Measurements from ENCODE around the gene CYP24A1.

CYP24A1 gene

DNA sequence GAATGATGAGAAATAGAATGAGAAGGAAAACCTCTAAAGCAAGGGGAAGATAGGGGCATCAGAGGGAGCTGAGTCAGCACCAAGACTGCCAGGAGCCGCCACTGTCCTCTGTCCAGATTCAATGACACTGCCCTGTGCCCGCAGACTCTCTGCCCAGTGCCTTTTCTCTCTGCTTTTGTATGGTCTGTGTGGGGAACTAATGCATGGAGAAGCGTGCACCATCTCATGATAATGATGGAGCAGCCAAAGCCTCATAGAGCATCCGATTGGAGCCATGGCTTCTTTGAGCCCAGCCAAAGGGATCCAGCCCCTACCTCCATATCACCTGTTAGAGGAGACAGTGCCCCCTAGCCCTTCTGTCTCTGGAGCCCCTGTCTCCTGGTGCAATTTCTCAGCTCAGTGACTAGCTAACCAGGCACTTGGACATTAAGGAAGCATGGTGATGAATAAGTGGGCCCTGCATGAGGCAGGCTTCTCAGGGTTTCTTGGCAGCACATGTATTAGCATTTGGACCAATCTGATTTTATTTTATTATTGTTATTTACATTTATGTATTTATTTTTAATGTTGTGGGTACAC, 27.6 kb upstream of the CYP24A1 start:
- no peak for DNase-seq (ENCODE audit: low read depth)

GRCh38 chr20:54200487-54201267, 26.9 kb upstream of the CYP24A1 start:
- DNase-seq (ENCODE audit: low read depth), result no peak

- DNase-seq (ENCODE audit: low read depth), result peak; percentile 50
Observed at GRCh38 chr20:54199721-54200176, 26.0 kb upstream of the CYP24A1 start.

DNA sequence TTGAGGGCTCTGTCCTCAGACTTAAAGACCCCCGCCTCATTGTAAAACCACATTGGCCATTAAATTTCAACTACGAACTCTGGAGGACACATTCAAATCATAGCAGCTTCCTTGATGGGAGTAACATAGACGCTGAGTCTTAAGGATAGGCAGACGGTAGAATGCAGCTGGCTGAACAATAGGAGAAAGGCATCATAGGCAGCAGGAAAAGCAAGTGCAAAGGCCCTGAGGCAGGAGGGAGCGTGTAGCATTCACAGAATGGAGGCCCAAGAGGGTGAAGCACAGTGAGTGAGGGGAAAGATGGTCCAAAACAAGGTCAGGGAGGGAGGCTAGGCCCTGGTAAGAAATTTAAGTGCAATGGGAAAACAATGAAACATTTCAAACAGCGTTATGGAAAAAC, 25.5 kb upstream of the CYP24A1 start:
- DNase-seq (ENCODE audit: low read depth), result no peak

DNA sequence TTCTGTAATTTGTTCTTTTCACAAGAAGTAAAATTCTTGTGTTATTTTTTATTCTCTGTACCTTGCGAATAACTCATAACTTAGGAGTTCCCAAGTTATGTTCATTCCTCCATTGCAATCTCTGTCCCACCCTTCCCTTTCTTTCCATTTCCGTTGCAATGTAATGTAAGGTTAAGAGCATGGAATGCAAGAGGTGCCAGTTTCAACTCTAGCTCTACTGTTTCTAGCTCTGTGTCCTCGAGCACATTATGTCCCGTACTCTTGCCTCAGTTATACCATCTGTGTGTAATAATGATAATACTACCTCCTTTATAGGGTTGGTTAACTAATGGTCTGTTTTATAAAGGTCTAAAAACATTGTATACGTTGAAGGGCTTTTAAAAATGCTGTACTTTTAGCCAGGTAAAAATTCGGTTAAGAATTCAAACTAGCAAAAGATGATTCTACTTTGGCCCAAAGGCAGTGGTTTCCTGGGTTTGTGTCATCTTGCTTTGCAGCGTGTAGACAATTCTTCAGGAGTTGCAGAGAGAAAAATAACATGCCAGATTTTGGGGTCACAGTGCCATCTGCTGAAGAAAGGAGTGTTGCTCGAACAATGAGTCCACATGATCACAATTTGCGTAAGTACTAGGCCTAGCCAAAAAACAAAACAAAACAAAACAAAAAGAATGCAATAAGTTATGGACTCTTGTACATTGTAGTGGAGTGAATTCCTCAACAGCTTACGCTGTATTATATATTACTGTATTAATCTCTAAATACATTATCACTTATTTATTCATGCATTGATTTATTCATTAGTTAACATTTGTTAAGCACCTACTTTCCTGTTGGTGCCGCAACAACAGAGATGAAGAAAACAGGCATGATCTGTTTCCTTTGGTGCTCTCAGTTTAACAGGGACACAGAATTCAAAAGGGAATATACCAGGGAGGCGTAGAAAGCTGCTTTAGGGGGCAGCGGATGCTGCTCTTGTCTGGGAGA, 24.1 kb upstream of the CYP24A1 start:
- DNase-seq (ENCODE audit: low read depth), result no peak

DNA sequence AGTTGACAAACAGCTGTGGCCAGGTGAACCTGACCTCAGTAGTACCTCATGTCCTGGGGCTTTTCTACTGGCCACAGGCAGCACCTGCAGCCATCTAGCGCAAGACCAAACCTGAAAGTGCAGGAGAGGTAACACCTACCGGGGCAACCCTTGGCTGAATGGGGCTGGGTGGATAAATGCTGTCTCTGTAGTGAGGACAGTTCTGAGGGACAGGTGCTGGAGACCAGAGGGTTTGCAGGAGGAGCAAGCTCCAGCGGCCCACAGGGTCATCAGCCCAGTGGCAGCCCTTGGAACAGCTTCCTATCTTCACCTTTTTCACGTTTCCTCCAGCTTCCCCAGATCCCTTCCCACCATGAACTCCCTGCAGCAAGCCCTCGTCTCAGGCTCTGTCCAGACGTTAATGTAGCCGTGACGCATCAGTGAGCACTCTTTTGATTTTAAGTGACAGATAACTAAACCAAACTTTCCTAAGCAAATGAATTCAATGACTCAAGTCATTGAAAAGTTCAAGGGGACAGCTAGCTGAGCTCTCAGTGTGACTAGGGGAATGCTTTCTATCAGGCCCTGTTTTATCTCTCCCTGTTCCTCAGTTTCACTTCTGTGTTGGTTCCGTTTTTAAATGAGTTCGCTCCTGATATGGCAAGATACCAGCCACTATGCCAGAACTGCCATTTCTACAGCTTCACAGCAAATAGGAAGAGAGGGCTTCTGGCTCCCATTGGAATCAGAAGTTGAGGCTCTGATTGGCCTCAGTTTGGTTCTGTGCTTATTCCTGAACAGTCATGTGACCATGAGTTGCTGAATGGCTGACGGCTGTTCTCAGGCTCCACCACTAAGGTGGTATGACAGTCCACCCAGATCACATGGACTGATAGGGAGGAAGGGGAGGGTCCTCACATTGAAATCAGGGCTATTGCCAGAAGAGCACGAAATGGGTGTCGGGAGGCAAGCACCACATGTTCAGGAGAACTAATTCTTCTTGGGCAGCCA, 22.0 kb upstream of the CYP24A1 start:
- no peak for DNase-seq (ENCODE audit: low read depth)

- DNase-seq (ENCODE audit: low read depth), result no peak
Observed at GRCh38 chr20:54194724-54195438, 21.1 kb upstream of the CYP24A1 start.

DNA sequence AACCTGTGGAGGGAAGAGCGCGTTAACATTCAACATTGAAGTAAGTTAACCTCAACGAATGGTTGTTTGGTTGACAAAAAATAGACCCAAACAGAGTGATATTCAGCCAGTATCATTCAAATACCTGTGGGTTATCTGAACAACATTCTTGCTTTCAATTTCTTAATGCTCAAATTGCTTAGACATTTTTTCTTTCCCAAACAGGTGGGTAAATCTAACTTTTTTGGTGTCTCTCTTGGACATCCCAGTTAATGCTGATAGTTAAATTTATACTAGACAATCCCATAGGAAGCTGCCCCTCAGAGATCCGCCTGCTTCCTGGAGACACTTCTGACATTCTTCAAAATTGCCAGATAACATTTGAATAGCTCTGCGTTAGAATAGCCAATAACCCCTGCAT, 20.0 kb upstream of the CYP24A1 start:
- no peak for DNase-seq (ENCODE audit: low read depth)

- no peak for DNase-seq (ENCODE audit: low read depth)
Observed at GRCh38 chr20:54190217-54190616, 16.4 kb upstream of the CYP24A1 start.

DNA sequence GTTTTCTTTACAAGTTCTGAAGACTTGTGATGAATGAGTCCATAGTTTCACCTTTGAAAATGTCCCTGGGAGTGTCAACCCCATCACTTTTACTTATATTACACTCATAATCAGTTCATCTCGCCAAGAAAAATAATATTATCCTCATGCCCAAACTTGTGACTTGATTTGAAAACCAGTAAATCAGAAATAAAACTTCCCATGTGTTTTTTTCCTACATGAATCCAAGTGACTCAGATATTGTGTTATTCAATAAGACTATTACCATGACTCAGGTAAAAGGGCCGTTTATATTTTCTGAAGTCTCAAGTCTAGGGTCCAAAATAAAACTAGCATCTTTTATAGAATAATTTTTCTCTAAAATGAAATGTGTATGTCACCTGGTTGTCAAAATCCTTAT, 15.8 kb upstream of the CYP24A1 start:
- no peak for DNase-seq (ENCODE audit: low read depth)

DNA sequence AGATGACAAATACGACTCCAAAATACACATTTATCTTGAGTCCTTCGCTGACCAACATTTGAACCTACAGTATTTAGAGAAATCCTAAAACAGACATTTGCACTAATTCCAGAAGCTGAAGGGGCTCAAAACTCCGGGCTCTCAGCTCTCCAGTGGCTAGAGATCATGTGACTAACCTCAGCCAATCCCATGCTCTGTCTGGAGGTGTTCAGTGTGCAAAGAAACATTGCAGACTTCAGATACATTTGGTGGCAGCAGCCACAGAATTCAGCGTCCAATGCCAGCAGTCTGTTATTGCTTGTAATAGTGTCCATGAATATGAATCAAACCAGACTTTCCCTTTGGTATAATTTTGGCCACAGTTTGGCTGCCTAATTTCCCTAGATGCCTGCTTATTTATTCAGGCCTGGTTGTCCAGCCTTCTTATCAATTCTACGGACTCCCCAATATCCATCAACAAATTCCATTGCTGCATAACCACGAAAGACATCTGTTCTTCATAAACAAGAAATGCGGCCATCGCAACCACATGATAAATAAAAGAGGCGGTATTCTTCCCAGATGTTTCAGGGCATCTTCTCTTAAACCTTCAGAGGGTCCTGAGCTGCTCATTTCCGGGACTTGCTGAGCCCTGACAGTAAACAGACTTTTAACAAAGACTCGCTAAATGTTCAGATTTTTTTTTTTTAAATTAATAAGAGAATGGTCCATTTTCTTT, 14.5 kb upstream of the CYP24A1 start:
- no peak for DNase-seq (ENCODE audit: low read depth)

DNA sequence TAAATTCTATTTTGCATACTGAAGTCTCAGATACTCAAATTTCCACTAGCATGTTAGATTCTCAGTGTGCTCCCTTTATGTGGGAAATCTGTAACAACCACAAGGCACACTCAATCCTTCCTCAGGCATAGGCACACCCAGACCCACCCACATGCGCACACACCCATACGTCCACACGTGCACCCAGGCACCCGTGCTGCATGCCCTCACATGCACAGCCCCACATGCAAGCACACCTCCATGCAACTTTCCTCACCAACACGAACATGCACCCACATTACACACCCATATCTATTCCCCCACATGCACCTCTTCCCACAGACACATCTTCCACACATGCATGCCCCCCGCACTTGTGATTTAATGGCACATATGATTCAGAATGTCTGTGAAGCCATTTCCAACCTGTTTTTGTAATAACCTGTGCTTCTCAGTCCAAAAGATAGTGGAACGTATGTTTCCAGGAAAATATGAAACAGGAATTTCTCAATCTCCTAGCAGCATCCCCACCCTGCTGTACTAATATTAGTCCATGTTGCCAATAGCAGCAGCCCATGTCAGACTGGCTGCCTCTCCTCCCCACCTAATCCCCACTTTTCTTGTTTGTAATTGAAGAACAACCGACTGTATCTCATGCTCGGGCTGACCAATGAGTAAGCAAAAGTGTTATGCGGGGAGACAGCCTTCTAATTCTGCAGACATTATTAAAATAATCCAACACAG, 11.3 kb upstream of the CYP24A1 start:
- DNase-seq (ENCODE audit: low read depth), result no peak

DNA sequence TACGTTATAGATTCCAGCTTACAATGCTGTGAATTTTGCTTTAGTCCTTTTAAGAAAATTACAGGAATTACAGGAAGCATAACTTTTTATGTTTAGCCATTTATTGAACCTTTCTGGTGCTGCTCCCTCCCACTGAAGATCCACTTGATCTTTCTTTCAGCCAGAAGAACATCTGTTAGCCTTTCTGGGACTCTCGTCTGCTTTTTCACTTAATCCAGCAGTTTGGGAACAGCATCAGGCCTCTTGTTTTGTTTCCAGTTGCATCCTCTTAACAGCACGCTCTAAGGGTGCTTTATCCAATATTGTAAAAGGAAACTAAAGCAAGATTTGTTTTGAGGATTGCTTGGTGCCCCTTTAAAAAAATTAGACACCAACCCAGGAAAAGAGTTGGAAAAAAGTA, 10.3 kb upstream of the CYP24A1 start:
- no peak for DNase-seq (ENCODE audit: low read depth)

DNA sequence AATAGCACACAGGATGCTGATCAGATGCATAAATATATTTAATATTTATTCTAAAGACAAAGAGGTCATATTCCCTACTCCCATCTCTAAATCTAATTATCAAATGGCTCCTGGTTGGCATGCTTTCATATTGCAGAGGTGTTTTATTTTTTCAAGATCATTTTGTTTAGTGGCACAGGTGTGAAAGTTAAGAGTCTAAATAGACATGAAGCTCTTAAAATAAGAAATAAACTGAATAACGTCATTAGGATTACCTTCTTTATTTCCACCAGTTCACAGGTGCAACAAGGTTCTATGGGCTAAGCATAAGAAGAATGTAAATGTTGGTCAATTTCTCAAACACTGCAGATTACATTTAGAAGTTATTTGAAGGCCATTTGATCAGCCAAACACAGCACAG, 7.1 kb upstream of the CYP24A1 start:
- DNase-seq (ENCODE audit: low read depth), result no peak

GRCh38 chr20:54179946-54180345, 6.2 kb upstream of the CYP24A1 start:
- DNase-seq (ENCODE audit: low read depth), result no peak

GRCh38 chr20:54178256-54178655, 4.5 kb upstream of the CYP24A1 start:
- no peak for DNase-seq (ENCODE audit: low read depth)

DNA sequence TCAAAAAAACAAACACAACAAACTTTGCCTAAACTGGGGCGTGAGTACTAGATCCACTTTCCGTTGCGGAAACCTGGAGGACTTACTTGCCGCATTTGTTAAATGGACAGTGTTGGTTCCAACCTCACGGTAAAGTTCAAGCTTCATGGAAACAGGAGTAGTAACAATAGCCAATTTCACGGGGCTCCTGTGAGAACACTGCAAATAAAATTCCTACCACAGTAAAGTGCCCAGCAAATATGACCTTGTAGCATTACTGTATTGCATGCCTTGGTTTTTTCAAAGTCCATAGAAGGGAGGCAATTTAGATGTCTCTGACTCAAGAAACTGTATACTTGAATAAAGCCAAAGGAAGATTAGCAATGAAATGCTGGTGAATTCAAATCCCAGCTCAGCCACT, 3.6 kb upstream of the CYP24A1 start:
- no peak for DNase-seq (ENCODE audit: low read depth)

DNA sequence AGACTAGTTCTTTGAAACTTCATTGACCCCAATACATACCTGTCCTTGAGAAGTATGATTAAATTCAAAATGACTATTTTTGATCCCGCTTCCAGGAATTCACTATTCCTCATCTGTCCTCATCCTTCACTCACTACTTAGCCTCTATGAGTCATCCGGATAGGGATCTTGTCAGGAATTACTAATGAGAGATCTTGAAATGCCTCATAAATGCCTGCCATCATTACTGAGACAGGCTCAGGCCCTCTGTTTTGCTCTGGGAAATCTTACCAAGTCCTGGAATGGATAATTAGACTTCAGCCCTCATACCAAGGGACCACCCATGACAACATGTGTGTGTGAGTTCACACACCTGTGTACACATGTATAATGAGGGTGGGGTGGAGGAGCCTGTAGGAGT, 2.8 kb upstream of the CYP24A1 start:
- no peak for DNase-seq (ENCODE audit: low read depth)

- DNase-seq (ENCODE audit: low read depth), result no peak
Observed at GRCh38 chr20:54174457-54175175, 830 bp upstream of the CYP24A1 start.
